Measurements from ENCODE around the gene ALG9. TPM values are rescaled to one million over a fixed set of nuclear protein-coding genes. Genes with fewer than 3 reads are reported as not detected.

ALG9 gene
- total and polyA plus RNA-seq, 2 of the 4 experiments (the other 2 are of a cell fraction) = 20.7 to 35.7 TPM

DNA sequence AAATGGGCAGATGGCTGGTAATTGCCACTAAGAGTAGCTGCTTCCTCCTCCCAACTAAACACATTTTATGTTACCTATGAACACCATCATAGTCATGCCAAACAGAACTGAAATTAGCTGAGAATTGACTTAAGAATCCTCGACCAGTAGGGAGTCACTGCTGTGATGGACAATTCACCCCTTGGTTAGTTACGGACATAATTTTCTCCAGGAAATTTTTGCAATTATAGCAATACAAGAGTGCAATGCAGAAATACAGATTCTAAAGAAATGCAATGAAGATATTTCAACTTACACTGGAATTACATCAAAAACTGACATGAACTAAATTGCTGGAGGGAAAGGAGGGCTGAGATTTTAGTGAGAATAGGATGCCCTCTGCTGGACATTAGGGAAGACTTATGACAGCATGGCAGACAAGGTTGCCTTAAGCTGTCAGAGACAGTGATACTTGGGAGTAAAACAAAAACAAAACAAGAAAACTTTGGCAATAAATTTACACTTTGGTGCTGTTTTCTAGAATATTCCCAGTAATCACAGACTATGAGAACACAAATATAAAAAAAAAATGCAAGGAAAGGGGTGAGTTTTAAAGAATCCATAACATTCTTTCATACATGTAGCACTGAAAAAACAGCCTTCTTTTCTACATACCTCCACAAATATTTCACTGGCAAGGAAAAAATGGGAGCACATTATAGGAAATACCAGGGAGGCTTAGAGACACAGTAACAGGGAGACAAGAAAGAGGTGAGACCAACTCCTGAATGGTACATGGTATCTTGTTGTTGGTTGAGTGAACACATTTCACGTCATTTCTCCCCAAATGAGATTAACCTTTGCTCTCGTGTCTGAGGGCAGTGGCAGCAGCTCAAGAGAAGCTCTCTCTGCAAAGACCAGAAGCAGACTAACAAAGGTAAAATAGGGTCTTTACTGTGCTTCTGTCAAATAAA is 94.0 kb downstream of the ALG9 start (continued):
- TF ChIP-seq, protein P1, sequence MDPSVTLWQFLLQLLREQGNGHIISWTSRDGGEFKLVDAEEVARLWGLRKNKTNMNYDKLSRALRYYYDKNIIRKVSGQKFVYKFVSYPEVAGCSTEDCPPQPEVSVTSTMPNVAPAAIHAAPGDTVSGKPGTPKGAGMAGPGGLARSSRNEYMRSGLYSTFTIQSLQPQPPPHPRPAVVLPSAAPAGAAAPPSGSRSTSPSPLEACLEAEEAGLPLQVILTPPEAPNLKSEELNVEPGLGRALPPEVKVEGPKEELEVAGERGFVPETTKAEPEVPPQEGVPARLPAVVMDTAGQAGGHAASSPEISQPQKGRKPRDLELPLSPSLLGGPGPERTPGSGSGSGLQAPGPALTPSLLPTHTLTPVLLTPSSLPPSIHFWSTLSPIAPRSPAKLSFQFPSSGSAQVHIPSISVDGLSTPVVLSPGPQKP (IDR thresholded peaks at IDR 0.05; ENCODE audit: borderline replicate concordance, low read depth, low read length) = no peak
- peak; percentile 67; the same call in 1 of the 2 replicates for TF ChIP-seq MXI1 (IDR thresholded peaks at IDR 0.05; ENCODE audit: borderline replicate concordance, low read depth, low read length)
